Liver (tissue), 9 donors: ENCODE measurements around the gene KCNIP4. TPM values are rescaled to one million over a fixed set of nuclear protein-coding genes. Genes with fewer than 3 reads are reported as not detected.

ENCODE experiments used
- DNase-seq: peaks from one replicate; pipeline ENCODE4 v3.0.0-alpha.2; 2017; ENCODE audit warnings: low spot score
- H3K27ac ChIP-seq, 2 donors: one replicate each; pipeline ENCODE4 v1.7.0; 2013; ENCODE audit warnings: inconsistent platforms in 2 of 2, low read length in 2 of 2, control low read depth in 1 of 2, low read depth in 1 of 2, mild to moderate bottlenecking in 1 of 2
- H3K27me3 ChIP-seq, 4 donors: one replicate each; pipeline versions ENCODE4 v1.6.1 to v1.7.0; 2013; ENCODE audit warnings: low read length in 3 of 4, inconsistent platforms in 1 of 4, mild to moderate bottlenecking in 1 of 4, moderate library complexity in 1 of 4; ENCODE audit not compliant: control insufficient read depth in 4 of 4, insufficient read depth in 4 of 4
- H3K36me3 ChIP-seq, 4 donors: one replicate each; pipeline versions ENCODE4 v1.6.1 to v1.7.0; 2013; ENCODE audit warnings: low read length in 3 of 4, mild to moderate bottlenecking in 3 of 4, low read depth in 1 of 4, moderate library complexity in 1 of 4; ENCODE audit not compliant: control insufficient read depth in 4 of 4, insufficient read depth in 3 of 4
- H3K4me1 ChIP-seq, 4 donors: one replicate each; pipeline versions ENCODE4 v1.6.1 to v1.7.0; 2013; ENCODE audit warnings: low read length in 3 of 4, mild to moderate bottlenecking in 3 of 4, moderate library complexity in 1 of 4; ENCODE audit not compliant: control insufficient read depth in 4 of 4, insufficient read depth in 4 of 4
- H3K4me3 ChIP-seq, 3 donors: one replicate each; pipeline versions ENCODE4 v1.6.1 to v1.7.0; 2013; ENCODE audit warnings: low read length in 3 of 3, control low read depth in 1 of 3, low read depth in 1 of 3, mild to moderate bottlenecking in 1 of 3
- H3K9ac ChIP-seq, 2 donors: one replicate each; pipeline ENCODE4 v1.7.0; 2013; ENCODE audit warnings: low read length in 2 of 2, mild to moderate bottlenecking in 2 of 2, moderate library complexity in 2 of 2, control low read depth in 1 of 2, low read depth in 1 of 2
- H3K9me3 ChIP-seq, 4 donors: one replicate each; pipeline versions ENCODE4 v1.6.1 to v1.7.0; 2013; ENCODE audit warnings: low read length in 3 of 4; ENCODE audit not compliant: control insufficient read depth in 4 of 4
- FOXA1 ChIP-seq: IDR thresholded peaks from 2 replicates; pipeline ENCODE4 v1.6.1; 2016; ENCODE audit warnings: antibody characterized with exemption
- FOXA2 ChIP-seq: IDR thresholded peaks from 2 replicates; pipeline ENCODE4 v1.6.1; 2016; ENCODE audit warnings: antibody characterized with exemption
- GABPA ChIP-seq, 2 donors: IDR thresholded peaks in 1 of 2; conservative IDR thresholded peaks in 1 of 2; 2 replicates each; pipeline ENCODE4 v1.6.1; 2016; ENCODE audit warnings: antibody characterized with exemption in 2 of 2, mild to moderate bottlenecking in 1 of 2, moderate library complexity in 1 of 2
- HNF4A ChIP-seq, 2 donors: conservative IDR thresholded peaks; 2 replicates each; pipeline ENCODE4 v1.6.1; 2016; ENCODE audit warnings: antibody characterized with exemption in 2 of 2, mild to moderate bottlenecking in 2 of 2
- HNF4G ChIP-seq: IDR thresholded peaks from 2 replicates; pipeline ENCODE4 v1.6.1; 2016; ENCODE audit warnings: antibody characterized with exemption
- JUND ChIP-seq, 2 donors: IDR thresholded peaks; 2 replicates each; pipeline ENCODE4 v1.6.1; 2016; ENCODE audit warnings: antibody characterized with exemption in 2 of 2
- NR2F2 ChIP-seq: IDR thresholded peaks from 2 replicates; pipeline ENCODE4 v1.6.1; 2016; ENCODE audit warnings: antibody characterized with exemption
- RAD21 ChIP-seq, 2 donors: IDR thresholded peaks; 2 replicates each; pipeline ENCODE4 v1.6.1; 2016; ENCODE audit warnings: antibody characterized with exemption in 2 of 2, mild to moderate bottlenecking in 2 of 2
- RXRA ChIP-seq, 2 donors: IDR thresholded peaks; 2 replicates each; pipeline ENCODE4 v1.6.1; 2017 to 2018; ENCODE audit warnings: antibody characterized with exemption in 2 of 2, mild to moderate bottlenecking in 1 of 2
- SP1 ChIP-seq: IDR thresholded peaks from 2 replicates; pipeline ENCODE4 v1.6.1; 2018; ENCODE audit warnings: antibody characterized with exemption, mild to moderate bottlenecking
- TAF1 ChIP-seq: conservative IDR thresholded peaks from 2 replicates; pipeline ENCODE4 v1.6.1; 2016; ENCODE audit warnings: antibody characterized with exemption, mild to moderate bottlenecking
- YY1 ChIP-seq: IDR thresholded peaks from 2 replicates; pipeline ENCODE4 v1.6.1; 2016; ENCODE audit warnings: antibody characterized with exemption, mild to moderate bottlenecking
- WGBS: extraction: QIAGEN DNeasy Blood & Tissue Kit; methylation state at CpG from one replicate; pipeline ENCODE4 v1.1.7; 2013; 5-methylcytosine and 5-hydroxymethylcytosine counted together
- polyA plus RNA-seq, 2 donors: library from polyadenylated mRNA; stranded (reverse) in 1 of 2; unstranded in 1 of 2; fragments of 200-250 nt in 1 of 2; fragments of >200 nt in 1 of 2; fragmentation: Nextera tagmentation in 1 of 2; extraction: Ambion mirVana in 1 of 2; gene quantifications; one replicate each; pipeline versions ENCODE4 v1.2.1 to v1.2.3, GENCODE V29; 2013 to 2015
- total RNA-seq, 2 donors: library from RNA; depleted of rRNA; stranded (reverse); fragments of >200 nt; gene quantifications; one replicate each; pipeline ENCODE4 v1.2.3, GENCODE V29; 2014
- TF ChIP-seq, protein P1 (sequence below): fragments of 150-350 bp; IDR thresholded peaks from 2 replicates; pipeline ENCODE4 v1.5.1; 2017; ENCODE audit warnings: improper control_type of control experiment, low read depth, low read length; ENCODE audit not compliant: missing input control
- TF ChIP-seq, protein P2 (sequence below): IDR thresholded peaks from 2 replicates; pipeline ENCODE4 v1.6.1; 2016; ENCODE audit warnings: antibody characterized with exemption
- TF ChIP-seq, protein P3 (sequence below): IDR thresholded peaks from 2 replicates; pipeline ENCODE4 v1.6.1; 2016; ENCODE audit warnings: antibody characterized with exemption
- TF ChIP-seq, protein P4 (sequence below): IDR thresholded peaks from 2 replicates; pipeline ENCODE4 v1.6.1; 2016; ENCODE audit warnings: antibody characterized with exemption, mild to moderate bottlenecking
- TF ChIP-seq, protein P5 (sequence below): IDR thresholded peaks from 2 replicates; pipeline ENCODE4 v1.6.1; 2016; ENCODE audit warnings: antibody characterized with exemption
- donor health status: healthy.
- donor health status: healthy.
- donor health status: healthy.
- donor health status: healthy.
- donor health status: healthy.

KCNIP4 gene
- total and polyA plus RNA-seq, 4 donors, result 0.08 to 0.14 TPM; not detected in 2

DNA sequence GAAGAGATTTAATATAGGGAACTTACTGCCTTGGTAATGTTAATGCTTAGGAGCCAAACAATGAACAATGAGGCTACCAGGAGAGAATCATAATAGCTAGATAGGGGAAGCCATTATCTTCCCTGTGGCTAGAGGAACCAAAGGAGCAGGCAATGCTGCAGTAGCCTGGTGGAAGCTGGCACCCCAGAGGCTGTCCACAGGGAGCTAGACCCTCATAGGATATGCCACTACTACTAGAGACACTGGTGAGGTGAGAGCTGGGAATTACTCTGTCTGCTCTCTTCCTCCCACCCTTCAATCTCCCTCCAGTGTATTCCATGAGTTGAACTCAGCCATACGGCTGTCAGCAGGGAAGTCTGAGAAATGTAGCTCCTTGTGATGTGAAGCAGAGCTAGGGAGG, 601.4 kb downstream of the KCNIP4 start:
- H3K36me3 ChIP-seq, result no peaks in the 10 kb centered on the region
- TF ChIP-seq SP1 (no peak), FOXA2 (no peak), NR2F2 (no peak), RAD21 (IDR thresholded peaks at IDR 0.05) (no peak), RXRA (IDR thresholded peaks at IDR 0.05) (no peak), YY1 (no peak)
- TF ChIP-seq, protein P1, sequence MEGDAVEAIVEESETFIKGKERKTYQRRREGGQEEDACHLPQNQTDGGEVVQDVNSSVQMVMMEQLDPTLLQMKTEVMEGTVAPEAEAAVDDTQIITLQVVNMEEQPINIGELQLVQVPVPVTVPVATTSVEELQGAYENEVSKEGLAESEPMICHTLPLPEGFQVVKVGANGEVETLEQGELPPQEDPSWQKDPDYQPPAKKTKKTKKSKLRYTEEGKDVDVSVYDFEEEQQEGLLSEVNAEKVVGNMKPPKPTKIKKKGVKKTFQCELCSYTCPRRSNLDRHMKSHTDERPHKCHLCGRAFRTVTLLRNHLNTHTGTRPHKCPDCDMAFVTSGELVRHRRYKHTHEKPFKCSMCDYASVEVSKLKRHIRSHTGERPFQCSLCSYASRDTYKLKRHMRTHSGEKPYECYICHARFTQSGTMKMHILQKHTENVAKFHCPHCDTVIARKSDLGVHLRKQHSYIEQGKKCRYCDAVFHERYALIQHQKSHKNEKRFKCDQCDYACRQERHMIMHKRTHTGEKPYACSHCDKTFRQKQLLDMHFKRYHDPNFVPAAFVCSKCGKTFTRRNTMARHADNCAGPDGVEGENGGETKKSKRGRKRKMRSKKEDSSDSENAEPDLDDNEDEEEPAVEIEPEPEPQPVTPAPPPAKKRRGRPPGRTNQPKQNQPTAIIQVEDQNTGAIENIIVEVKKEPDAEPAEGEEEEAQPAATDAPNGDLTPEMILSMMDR, result no peak
- TF ChIP-seq, protein P2, sequence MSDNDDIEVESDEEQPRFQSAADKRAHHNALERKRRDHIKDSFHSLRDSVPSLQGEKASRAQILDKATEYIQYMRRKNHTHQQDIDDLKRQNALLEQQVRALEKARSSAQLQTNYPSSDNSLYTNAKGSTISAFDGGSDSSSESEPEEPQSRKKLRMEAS, result no peak
- H3K27me3 ChIP-seq, result peaks cover 0 to 3% (median 0%) of the 10 kb centered on the region in 4 donors
- no peak overlapping the region for H3K4me3 ChIP-seq
- H3K27ac ChIP-seq, result no peak overlapping the region
- WGBS, result 40% methylated on average over 1 of the region's 1 CpG
- DNase-seq, result no peak
- H3K4me1 ChIP-seq, result no peaks in the 10 kb centered on the region
- peaks cover 0 to 6% (median 3%) of the 10 kb centered on the region in 4 donors for H3K9me3 ChIP-seq
- no peak overlapping the region for H3K9ac ChIP-seq

DNA sequence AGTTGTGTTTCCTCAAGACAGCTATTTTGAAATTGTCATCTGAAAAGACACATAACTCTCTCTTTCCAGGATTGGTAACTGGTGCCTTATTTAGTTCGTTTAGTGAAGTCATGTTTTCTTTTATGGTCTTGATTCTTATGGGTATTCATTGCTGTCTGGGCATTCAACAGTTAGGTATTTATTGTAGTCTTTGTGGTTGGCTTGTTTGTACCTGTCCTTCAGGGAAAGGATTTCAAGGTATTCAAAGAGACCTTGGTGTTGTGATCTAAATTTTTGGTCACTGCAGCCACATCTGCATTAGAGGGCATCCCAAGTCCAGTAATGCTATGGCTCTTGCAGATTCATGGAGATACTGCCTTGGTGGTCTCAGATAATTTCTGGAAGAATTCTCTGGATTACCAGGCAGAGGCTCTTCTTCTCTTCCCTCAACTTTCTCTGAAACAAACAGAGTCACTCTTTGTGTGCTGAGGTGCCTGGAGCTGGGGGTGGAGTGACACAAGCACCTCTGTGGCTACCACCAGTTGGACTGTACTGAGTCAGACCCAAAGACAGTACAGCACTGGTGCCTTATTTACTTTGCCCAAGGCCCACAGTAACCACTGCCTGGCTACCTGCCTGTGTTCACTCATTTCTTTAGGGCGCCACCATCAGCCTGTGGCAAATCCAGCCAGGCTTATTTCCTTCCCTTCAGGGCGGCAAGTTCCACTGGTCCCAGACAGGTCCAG, 620.4 kb downstream of the KCNIP4 start:
- no peaks in the 10 kb centered on the region for H3K27me3 ChIP-seq
- H3K36me3 ChIP-seq, result no peaks in the 10 kb centered on the region
- H3K4me1 ChIP-seq, result no peaks in the 10 kb centered on the region
- WGBS, result 82% methylated on average over 3 of the region's 3 CpGs
- no peak for TF ChIP-seq NR2F2
- TF ChIP-seq, protein P3, sequence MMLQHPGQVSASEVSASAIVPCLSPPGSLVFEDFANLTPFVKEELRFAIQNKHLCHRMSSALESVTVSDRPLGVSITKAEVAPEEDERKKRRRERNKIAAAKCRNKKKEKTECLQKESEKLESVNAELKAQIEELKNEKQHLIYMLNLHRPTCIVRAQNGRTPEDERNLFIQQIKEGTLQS, result no peak
- no peak for TF ChIP-seq HNF4A (conservative IDR thresholded peaks at IDR 0.05)
- no peak overlapping the region for H3K27ac ChIP-seq
- peaks cover 0 to 4% (median 0%) of the 10 kb centered on the region in 4 donors for H3K9me3 ChIP-seq
- no peak overlapping the region for H3K4me3 ChIP-seq
- no peak for DNase-seq
- no peak overlapping the region for H3K9ac ChIP-seq

DNA sequence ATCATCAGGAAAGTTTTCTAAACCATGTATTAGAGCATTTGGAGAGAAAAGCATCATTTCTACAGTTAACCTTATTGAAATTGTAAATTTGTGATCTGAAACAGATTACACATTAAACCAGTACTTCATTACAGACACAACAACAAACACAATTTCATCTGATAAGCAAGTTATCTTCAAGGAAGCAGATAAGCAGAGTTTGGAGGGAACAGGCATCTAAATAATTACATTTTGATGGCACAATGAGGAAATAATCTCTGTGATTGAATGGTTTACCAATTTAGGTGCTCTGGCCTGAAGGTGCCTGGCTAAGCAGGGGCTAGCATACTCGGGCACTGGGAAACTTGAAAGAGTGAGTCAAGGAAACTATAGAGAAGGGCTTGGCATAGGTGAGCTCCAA, 628.5 kb downstream of the KCNIP4 start:
- no peaks in the 10 kb centered on the region for H3K9me3 ChIP-seq
- DNase-seq, result no peak
- no peaks in the 10 kb centered on the region for H3K27me3 ChIP-seq
- no peak overlapping the region for H3K4me3 ChIP-seq
- no peaks in the 10 kb centered on the region for H3K4me1 ChIP-seq
- H3K27ac ChIP-seq, result no peak overlapping the region
- no peak overlapping the region for H3K9ac ChIP-seq
- WGBS, result 39% methylated on average over 1 of the region's 1 CpG
- no peaks in the 10 kb centered on the region for H3K36me3 ChIP-seq
- TF ChIP-seq RXRA (IDR thresholded peaks at IDR 0.05), result no peak
- TF ChIP-seq SP1, result no peak
- TF ChIP-seq, protein P4, sequence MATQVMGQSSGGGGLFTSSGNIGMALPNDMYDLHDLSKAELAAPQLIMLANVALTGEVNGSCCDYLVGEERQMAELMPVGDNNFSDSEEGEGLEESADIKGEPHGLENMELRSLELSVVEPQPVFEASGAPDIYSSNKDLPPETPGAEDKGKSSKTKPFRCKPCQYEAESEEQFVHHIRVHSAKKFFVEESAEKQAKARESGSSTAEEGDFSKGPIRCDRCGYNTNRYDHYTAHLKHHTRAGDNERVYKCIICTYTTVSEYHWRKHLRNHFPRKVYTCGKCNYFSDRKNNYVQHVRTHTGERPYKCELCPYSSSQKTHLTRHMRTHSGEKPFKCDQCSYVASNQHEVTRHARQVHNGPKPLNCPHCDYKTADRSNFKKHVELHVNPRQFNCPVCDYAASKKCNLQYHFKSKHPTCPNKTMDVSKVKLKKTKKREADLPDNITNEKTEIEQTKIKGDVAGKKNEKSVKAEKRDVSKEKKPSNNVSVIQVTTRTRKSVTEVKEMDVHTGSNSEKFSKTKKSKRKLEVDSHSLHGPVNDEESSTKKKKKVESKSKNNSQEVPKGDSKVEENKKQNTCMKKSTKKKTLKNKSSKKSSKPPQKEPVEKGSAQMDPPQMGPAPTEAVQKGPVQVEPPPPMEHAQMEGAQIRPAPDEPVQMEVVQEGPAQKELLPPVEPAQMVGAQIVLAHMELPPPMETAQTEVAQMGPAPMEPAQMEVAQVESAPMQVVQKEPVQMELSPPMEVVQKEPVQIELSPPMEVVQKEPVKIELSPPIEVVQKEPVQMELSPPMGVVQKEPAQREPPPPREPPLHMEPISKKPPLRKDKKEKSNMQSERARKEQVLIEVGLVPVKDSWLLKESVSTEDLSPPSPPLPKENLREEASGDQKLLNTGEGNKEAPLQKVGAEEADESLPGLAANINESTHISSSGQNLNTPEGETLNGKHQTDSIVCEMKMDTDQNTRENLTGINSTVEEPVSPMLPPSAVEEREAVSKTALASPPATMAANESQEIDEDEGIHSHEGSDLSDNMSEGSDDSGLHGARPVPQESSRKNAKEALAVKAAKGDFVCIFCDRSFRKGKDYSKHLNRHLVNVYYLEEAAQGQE, result no peak
- TF ChIP-seq, protein P1, result no peak
- TF ChIP-seq, protein P5, sequence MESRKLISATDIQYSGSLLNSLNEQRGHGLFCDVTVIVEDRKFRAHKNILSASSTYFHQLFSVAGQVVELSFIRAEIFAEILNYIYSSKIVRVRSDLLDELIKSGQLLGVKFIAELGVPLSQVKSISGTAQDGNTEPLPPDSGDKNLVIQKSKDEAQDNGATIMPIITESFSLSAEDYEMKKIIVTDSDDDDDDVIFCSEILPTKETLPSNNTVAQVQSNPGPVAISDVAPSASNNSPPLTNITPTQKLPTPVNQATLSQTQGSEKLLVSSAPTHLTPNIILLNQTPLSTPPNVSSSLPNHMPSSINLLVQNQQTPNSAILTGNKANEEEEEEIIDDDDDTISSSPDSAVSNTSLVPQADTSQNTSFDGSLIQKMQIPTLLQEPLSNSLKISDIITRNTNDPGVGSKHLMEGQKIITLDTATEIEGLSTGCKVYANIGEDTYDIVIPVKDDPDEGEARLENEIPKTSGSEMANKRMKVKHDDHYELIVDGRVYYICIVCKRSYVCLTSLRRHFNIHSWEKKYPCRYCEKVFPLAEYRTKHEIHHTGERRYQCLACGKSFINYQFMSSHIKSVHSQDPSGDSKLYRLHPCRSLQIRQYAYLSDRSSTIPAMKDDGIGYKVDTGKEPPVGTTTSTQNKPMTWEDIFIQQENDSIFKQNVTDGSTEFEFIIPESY, result no peak
- no peak for TF ChIP-seq JUND (IDR thresholded peaks at IDR 0.05)
- TF ChIP-seq GABPA (IDR thresholded peaks at IDR 0.05 in 1 of 2, conservative IDR thresholded peaks at IDR 0.05 in 1 of 2), result no peak
- TF ChIP-seq RAD21 (IDR thresholded peaks at IDR 0.05), result no peak
- no peak for TF ChIP-seq NR2F2
- TF ChIP-seq FOXA2, result no peak
- TF ChIP-seq TAF1, result no peak
- no peak for TF ChIP-seq FOXA1
- no peak for TF ChIP-seq HNF4G
- TF ChIP-seq, protein P2, result no peak
